HepG2 (cell line): Measurements from ENCODE around the gene EPB41L1. TPM values are rescaled to one million over a fixed set of nuclear protein-coding genes. Genes with fewer than 3 reads are reported as not detected.

ENCODE experiments used
- AKAP8 ChIP-seq: sonication (generic); formaldehyde crosslinking; IDR thresholded peaks from 2 replicates; pipeline ENCODE4 v1.5.1; 2020; ENCODE audit warnings: mild to moderate bottlenecking, missing genetic modification reagents
- BHLHE40 ChIP-seq: IDR thresholded peaks from 2 replicates; pipeline ENCODE4 v1.6.1; 2011; ENCODE audit warnings: low read length, improper control_type of control experiment
- CHD2 ChIP-seq: IDR thresholded peaks from 2 replicates; pipeline ENCODE4 v1.6.1; 2011; ENCODE audit warnings: low read depth, low read length, improper control_type of control experiment
- DNMT1 ChIP-seq: sonication (generic); formaldehyde crosslinking; IDR thresholded peaks from 2 replicates; pipeline ENCODE4 v1.5.1; 2020; ENCODE audit warnings: mild to moderate bottlenecking, missing genetic modification reagents
- KLF9 ChIP-seq: IDR thresholded peaks from 2 replicates; pipeline ENCODE4 v1.6.1; 2016; ENCODE audit warnings: low read depth
- PHF8 ChIP-seq: sonication (generic); formaldehyde crosslinking; IDR thresholded peaks from 2 replicates; pipeline ENCODE4 v1.5.0; 2020; ENCODE audit warnings: missing genetic modification reagents
- SALL1 ChIP-seq: sonication (generic); formaldehyde crosslinking; IDR thresholded peaks from 2 replicates; pipeline ENCODE4 v1.8.0; 2022; ENCODE audit warnings: mild to moderate bottlenecking, missing genetic modification reagents
- THRA ChIP-seq: sonication (generic); formaldehyde crosslinking; IDR thresholded peaks from 2 replicates; pipeline ENCODE4 v1.4.0; 2020; ENCODE audit warnings: missing genetic modification reagents, borderline replicate concordance
- ZBTB44 ChIP-seq: sonication (generic); formaldehyde crosslinking; IDR thresholded peaks from 2 replicates; pipeline ENCODE4 v1.4.0; 2020; ENCODE audit warnings: missing genetic modification reagents
- ZFX ChIP-seq: sonication (generic); formaldehyde crosslinking; IDR thresholded peaks from 2 replicates; pipeline ENCODE4 v1.4.0; 2020; ENCODE audit warnings: mild to moderate bottlenecking, low read depth, missing genetic modification reagents, moderate library complexity
- ZNF12 ChIP-seq: sonication (generic); formaldehyde crosslinking; IDR thresholded peaks from 2 replicates; pipeline ENCODE4 v1.5.0; 2020; ENCODE audit warnings: missing genetic modification reagents
- ZNF496 ChIP-seq: sonication (generic); formaldehyde crosslinking; IDR thresholded peaks from 2 replicates; pipeline ENCODE4 v1.8.1; 2023; ENCODE audit warnings: mild to moderate bottlenecking, moderate library complexity, missing genetic modification reagents; ENCODE audit not compliant: insufficient replicate concordance
- ZNF614 ChIP-seq: IDR thresholded peaks from 2 replicates; pipeline ENCODE4 v1.6.1; 2018; ENCODE audit warnings: missing biosample characterization, missing genetic modification reagents, inconsistent platforms, borderline replicate concordance
- ZNF746 ChIP-seq: sonication (generic); formaldehyde crosslinking; IDR thresholded peaks from 2 replicates; pipeline ENCODE4 v1.8.0; 2022; ENCODE audit warnings: mild to moderate bottlenecking, missing genetic modification reagents
- ZNF790 ChIP-seq: sonication (generic); formaldehyde crosslinking; IDR thresholded peaks from 2 replicates; pipeline ENCODE4 v1.8.0; 2022; ENCODE audit warnings: missing genetic modification reagents, mild to moderate bottlenecking, borderline replicate concordance
- polyA plus RNA-seq, 8 experiments: library from polyadenylated mRNA; depleted of rRNA in 3 of 8; stranded (reverse) in 7 of 8; unstranded in 1 of 8; fragments of >200 nt; fragmentation: Illumina TruSeq in 4 of 8; extraction: Trizol in 4 of 8; gene quantifications; 2 replicates each; pipeline versions ENCODE4 v1.2.1 to v1.2.3, GENCODE V29; 2011 to 2016; ENCODE audit warnings: low read depth in 4 of 8, missing spikeins in 1 of 8, mixed read lengths in 1 of 8; ENCODE audit not compliant: insufficient read depth in 1 of 8
- total RNA-seq, 5 experiments: library from RNA; depleted of rRNA; stranded (reverse); fragments of >200 nt; fragmentation: Illumina TruSeq; extraction: Trizol; gene quantifications; 2 replicates each; pipeline ENCODE4 v1.2.3, GENCODE V29; 2016; ENCODE audit warnings: low read depth in 1 of 5
- TF ChIP-seq, protein P1 (sequence below): IDR thresholded peaks from 2 replicates; pipeline ENCODE4 v1.6.1; 2016; ENCODE audit warnings: mild to moderate bottlenecking
- TF ChIP-seq, protein P2 (sequence below): sonication (generic); formaldehyde crosslinking; conservative IDR thresholded peaks from 2 replicates; pipeline ENCODE4 v1.8.1; 2023; ENCODE audit warnings: missing genetic modification reagents
- TF ChIP-seq, protein P3 (sequence below), 2 experiments: sonication (generic) in 1 of 2; formaldehyde crosslinking in 1 of 2; IDR thresholded peaks; 2 replicates each; pipeline versions ENCODE4 v1.5.1 to v1.6.1; 2011 to 2020; ENCODE audit warnings: borderline replicate concordance in 1 of 2, low read depth in 1 of 2, low read length in 1 of 2, mild to moderate bottlenecking in 1 of 2, missing genetic modification reagents in 1 of 2, moderate library complexity in 1 of 2

Gene EPB41L1
- total and polyA plus RNA-seq, 2 of the 13 experiments (the other 11 are each of a cell fraction or from before 2014, with no cell fraction given) = 16.7 to 39.0 TPM

DNA sequence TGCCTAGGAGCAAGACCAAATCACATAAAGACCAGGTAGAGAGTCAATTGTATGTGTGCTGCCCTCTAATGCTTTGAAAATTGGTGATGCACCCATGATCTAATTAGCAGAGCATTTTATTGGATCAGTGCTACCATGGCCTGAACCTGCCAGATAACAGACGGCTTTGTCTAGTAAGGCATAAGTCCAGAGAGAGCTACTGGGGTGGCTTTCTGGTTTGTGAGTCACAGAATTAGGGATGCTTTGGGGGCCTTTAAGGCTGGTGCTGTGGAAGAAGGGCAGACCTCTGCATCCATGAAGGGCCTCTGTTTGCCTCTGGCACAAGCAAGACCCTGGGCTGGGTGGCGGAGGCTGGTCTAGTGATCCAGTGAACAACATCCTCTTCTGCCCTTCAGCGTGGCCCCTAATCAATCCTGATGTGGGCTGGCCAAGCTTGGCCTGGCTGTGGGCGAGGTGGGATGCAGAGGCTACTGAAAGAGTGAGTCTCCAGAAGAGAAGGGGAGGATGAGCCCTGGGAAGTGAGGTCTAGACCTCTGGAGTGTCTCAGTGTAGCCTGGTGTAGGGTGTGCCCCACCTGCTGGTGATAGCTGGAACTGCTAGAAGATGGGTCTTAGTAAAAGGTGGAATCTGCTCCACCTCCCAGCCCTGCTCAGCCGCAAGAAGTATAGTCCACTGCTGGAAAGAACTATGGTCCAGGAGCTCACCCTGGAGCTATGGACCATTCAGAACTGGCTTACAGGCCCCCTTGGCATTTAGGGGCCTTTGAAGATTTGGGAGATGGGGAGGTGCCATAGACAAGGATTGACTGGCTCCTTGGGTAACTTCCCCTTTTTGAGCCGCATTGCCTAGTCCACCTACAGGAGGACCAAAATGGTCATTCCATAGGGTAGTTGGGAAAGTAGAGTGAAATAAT, 45.1 kb downstream of the EPB41L1 start (continued):
- TF ChIP-seq ZBTB44 (0 out of 2 replicates have a peak, but pooled peaks have one; percentile 39), ZFX (peak; percentile 33; the same call in 1 of the 2 replicates), ZNF12 (CRISPR knock-in tag) (peak; percentile 38; the same call in 1 of the 2 replicates), ZNF746 (CRISPR knock-in tag) (no peak), ZNF790 (no peak), DNMT1 (CRISPR knock-in tag) (0 out of 2 replicates have a peak, but pooled peaks have one; percentile 44), SALL1 (CRISPR knock-in tag) (peak; percentile 69), THRA (CRISPR knock-in tag) (peak; percentile 75), KLF9 (CRISPR knock-in tag) (peak; percentile 76; the same call in 1 of the 2 replicates), BHLHE40 (peak; percentile 8; the same call in 1 of the 2 replicates), ZNF496 (CRISPR knock-in tag) (no peak), ZNF614 (CRISPR knock-in tag) (peak; percentile 35; the same call in 1 of the 2 replicates), CHD2 (no peak), PHF8 (CRISPR knock-in tag) (0 out of 2 replicates have a peak, but pooled peaks have one; percentile 5), AKAP8 (CRISPR knock-in tag) (no peak)
- TF ChIP-seq, protein P1, sequence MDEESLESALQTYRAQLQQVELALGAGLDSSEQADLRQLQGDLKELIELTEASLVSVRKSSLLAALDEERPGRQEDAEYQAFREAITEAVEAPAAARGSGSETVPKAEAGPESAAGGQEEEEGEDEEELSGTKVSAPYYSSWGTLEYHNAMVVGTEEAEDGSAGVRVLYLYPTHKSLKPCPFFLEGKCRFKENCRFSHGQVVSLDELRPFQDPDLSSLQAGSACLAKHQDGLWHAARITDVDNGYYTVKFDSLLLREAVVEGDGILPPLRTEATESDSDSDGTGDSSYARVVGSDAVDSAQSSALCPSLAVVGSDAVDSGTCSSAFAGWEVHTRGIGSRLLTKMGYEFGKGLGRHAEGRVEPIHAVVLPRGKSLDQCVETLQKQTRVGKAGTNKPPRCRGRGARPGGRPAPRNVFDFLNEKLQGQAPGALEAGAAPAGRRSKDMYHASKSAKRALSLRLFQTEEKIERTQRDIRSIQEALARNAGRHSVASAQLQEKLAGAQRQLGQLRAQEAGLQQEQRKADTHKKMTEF (CRISPR knock-in tag) = peak; percentile 54; the same call in 1 of the 2 replicates
- TF ChIP-seq, protein P2, sequence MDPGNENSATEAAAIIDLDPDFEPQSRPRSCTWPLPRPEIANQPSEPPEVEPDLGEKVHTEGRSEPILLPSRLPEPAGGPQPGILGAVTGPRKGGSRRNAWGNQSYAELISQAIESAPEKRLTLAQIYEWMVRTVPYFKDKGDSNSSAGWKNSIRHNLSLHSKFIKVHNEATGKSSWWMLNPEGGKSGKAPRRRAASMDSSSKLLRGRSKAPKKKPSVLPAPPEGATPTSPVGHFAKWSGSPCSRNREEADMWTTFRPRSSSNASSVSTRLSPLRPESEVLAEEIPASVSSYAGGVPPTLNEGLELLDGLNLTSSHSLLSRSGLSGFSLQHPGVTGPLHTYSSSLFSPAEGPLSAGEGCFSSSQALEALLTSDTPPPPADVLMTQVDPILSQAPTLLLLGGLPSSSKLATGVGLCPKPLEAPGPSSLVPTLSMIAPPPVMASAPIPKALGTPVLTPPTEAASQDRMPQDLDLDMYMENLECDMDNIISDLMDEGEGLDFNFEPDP = 0 out of 2 replicates have a peak, but pooled peaks have one; percentile 60
- TF ChIP-seq, protein P3, sequence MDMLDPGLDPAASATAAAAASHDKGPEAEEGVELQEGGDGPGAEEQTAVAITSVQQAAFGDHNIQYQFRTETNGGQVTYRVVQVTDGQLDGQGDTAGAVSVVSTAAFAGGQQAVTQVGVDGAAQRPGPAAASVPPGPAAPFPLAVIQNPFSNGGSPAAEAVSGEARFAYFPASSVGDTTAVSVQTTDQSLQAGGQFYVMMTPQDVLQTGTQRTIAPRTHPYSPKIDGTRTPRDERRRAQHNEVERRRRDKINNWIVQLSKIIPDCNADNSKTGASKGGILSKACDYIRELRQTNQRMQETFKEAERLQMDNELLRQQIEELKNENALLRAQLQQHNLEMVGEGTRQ (IDR thresholded peaks at IDR 0.05; ENCODE audit: low read depth, low read length) = no peak
- TF ChIP-seq, protein P3 (CRISPR knock-in tag; IDR thresholded peaks at IDR 0.05; ENCODE audit: borderline replicate concordance) = no peak
